ENCODE data around the gene HSD17B14.
"Not testable (repeated sequence)": the region's sequence is repeated elsewhere in the genome, so short reads cannot be mapped to it uniquely, and the experiment has no call there.

The HSD17B14 gene

GRCh38 chr19:48770266-48770665 lies 66.0 kb downstream of the HSD17B14 start:
- no peak overlapping the region for H3K4me3 ChIP-seq (ENCODE audit: low read depth, low read length)
- no peak for DNase-seq (ENCODE audit: low read depth)
- no peak for TF ChIP-seq CTCF (IDR thresholded peaks at IDR 0.05; ENCODE audit: low read depth, low read length, missing control alignments)

GRCh38 chr19:48768994-48769713 lies 67.1 kb downstream of the HSD17B14 start:
- no peak overlapping the region for H3K4me3 ChIP-seq (ENCODE audit: low read depth, low read length)
- TF ChIP-seq CTCF (IDR thresholded peaks at IDR 0.05; ENCODE audit: low read depth, low read length, missing control alignments) = no peak
- DNase-seq (ENCODE audit: low read depth) = no peak

DNA sequence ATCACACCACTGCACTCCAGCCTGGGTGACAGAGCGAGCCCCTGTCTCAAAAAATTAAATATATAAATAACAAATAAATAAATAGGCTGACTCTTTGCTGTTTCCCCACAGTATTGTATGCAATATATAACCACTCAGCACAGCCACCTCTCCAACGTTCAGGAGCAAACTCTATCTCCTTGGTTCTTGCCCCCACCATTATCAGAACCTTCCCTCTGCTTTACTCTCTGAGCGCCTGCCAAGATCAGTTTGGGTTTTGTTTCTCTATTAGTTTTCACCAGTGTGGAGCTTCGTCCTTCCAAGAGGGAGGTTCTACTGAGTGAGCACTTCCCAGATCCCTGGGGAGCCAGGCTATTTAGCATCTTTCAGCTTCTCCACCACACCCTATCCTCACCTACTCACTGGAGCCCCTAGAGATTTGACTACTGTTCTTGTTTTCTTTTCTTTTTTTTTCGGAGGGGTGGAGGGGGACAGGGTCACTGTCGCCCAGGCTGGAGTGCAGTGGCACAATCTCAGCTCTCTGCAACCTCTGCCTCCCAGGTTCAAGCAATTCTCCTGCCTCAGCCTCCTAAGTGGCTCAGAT lies 68.0 kb downstream of the HSD17B14 start:
- H3K4me3 ChIP-seq (ENCODE audit: low read depth, low read length); DNase-seq (ENCODE audit: low read depth): not testable (repeated sequence)

- not testable (repeated sequence) for DNase-seq (ENCODE audit: low read depth); H3K4me3 ChIP-seq (ENCODE audit: low read depth, low read length)
Measured at GRCh38 chr19:48765816-48766215, 70.5 kb downstream of the HSD17B14 start.
